Omental fat pad (tissue), 4 donors: ENCODE measurements around the gene TNFSF13B. TPM values are rescaled to one million over a fixed set of nuclear protein-coding genes. Genes with fewer than 3 reads are reported as not detected.

Experiments used
- ATAC-seq: fragments of 150-250 bp; one replicate; pipeline ENCODE4 v1.9.1; 2016; ENCODE audit warnings: mild to moderate bottlenecking, moderate library complexity; ENCODE audit not compliant: low FRiP score
- DNase-seq: peaks from one replicate; pipeline ENCODE4 v3.0.0-alpha.2; 2019; ENCODE audit warnings: low spot score
- total RNA-seq, 4 donors: library from RNA; depleted of rRNA; stranded (reverse); fragments of >200 nt; gene quantifications; one replicate each; pipeline ENCODE4 v1.1.0, GENCODE V29; 2016
- TF ChIP-seq, protein P1 (sequence below), 3 donors: fragments of 450-650 bp; IDR thresholded peaks; one replicate each; pipeline ENCODE4 v1.5.1; 2016 to 2017; ENCODE audit warnings: antibody characterized with exemption in 3 of 3, mild to moderate bottlenecking in 3 of 3, moderate library complexity in 2 of 3

Gene TNFSF13B
- total RNA-seq, 4 donors from 2014 or later = 4.7 to 15.6 (median 6.6) TPM

DNA sequence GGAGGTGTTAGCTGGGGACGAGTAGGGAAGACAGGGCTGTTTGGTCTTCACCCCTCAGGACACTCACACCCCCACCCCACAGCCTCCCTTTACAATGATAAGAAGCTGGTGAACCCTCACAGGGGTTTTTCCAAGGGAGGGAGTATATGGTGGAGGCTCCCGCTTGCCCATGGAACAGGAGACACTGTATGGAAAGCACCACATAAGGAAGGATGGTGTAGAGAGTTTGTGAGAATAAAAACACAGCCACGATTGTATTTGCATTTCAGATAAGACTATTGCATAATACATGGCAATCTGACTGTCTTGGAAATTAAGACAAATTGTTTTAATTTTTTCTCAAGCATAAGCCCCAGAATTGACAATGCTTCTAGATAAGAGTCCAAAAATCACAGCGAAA lies 46.9 kb downstream of the TNFSF13B start:
- DNase-seq = no peak
- TF ChIP-seq, protein P1, sequence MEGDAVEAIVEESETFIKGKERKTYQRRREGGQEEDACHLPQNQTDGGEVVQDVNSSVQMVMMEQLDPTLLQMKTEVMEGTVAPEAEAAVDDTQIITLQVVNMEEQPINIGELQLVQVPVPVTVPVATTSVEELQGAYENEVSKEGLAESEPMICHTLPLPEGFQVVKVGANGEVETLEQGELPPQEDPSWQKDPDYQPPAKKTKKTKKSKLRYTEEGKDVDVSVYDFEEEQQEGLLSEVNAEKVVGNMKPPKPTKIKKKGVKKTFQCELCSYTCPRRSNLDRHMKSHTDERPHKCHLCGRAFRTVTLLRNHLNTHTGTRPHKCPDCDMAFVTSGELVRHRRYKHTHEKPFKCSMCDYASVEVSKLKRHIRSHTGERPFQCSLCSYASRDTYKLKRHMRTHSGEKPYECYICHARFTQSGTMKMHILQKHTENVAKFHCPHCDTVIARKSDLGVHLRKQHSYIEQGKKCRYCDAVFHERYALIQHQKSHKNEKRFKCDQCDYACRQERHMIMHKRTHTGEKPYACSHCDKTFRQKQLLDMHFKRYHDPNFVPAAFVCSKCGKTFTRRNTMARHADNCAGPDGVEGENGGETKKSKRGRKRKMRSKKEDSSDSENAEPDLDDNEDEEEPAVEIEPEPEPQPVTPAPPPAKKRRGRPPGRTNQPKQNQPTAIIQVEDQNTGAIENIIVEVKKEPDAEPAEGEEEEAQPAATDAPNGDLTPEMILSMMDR (IDR thresholded peaks at IDR 0.05) = no peak
- no peak for ATAC-seq

DNA sequence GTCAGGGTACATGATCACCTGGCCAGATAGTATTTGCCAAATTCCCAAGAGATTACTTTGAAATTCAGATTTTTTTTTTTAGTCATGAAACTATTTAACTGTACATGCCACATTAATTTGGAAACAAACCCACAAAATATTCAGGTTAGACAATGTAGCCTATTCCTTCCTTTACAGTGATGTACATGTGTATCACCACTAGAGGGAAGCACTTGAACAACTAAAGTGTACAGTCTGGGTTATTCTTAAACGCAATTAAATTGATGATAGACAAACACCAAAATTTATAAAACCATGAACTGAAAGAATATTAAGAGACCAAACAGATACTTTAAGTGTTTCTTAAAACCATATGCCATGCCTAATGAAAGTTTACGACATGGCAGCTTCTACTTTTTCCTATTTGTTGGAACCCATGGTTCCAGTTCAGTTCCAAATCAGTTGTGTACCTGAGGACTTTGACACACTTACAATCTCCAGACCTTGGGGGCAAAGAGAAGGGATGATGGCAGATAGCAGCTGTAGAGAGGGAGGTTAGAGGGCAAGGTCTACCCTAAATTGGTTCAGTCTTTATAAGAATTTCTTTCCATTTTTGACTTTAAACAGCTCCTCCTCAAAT lies 52.8 kb downstream of the TNFSF13B start:
- TF ChIP-seq, protein P1 (IDR thresholded peaks at IDR 0.05) = peak in 1 of 3 donors; percentile 10
- ATAC-seq (peak; percentile 71), DNase-seq (no peak)

DNA sequence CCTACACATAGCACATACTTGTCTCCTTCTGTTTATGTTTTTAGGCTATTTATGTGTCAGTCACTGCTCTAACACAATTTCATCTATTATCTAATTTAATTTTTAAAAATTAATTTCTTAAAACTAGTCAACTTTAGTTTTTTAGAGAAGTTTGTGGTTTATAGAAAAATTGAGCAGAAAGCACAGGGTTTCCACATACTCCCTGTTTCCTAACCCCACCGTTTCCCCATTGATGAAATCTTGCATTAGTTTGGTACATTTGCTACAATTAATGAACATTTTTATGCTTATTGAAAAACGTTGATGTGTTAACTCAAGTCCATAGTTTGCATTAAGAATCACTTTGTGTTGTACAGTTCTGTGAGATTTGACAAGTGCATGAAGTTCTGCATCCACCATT lies 53.5 kb downstream of the TNFSF13B start:
- no peak for DNase-seq
- no peak for ATAC-seq
- TF ChIP-seq, protein P1 (IDR thresholded peaks at IDR 0.05) = no peak

DNA sequence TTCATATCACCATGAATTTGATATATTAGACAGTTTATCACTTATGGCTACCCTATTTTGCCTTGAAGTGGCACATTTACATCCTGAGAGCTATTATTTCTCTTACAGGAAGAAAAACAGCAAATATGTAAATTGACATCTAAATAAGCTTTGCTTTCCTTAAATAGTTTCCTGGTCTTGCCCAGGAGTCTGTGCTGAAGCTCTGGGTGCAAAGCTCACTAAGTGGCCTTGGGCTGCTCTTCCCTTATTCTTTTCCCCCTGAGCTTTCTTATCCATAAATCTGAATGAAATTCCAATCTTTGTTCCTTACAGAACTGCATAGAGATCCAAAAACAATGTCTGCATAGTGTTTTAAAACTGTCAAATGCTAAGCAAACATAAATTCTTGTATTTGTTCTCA lies 56.3 kb downstream of the TNFSF13B start:
- DNase-seq (no peak), ATAC-seq (no peak)
- TF ChIP-seq, protein P1 (IDR thresholded peaks at IDR 0.05) = no peak

DNA sequence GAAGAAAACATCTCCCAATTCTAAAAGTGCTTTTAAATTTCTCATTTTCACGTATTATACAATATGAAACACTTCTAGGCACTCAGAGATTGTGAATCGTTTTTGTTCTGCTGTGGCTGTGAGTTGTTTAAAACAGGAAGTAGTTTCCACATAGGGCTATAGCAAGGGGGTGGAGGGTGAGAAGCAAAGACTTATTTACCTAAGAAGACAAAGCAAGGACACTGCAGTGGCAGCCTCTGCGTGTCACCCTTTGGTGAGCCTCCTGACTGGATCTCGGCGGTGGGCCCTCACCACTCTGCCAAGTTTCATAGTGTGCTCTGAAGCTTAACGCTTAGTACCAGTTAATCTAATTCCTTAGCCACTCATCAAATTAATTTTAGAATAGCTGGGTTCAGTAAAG lies 56.8 kb downstream of the TNFSF13B start:
- ATAC-seq = no peak
- TF ChIP-seq, protein P1 (IDR thresholded peaks at IDR 0.05) = no peak
- no peak for DNase-seq

DNA sequence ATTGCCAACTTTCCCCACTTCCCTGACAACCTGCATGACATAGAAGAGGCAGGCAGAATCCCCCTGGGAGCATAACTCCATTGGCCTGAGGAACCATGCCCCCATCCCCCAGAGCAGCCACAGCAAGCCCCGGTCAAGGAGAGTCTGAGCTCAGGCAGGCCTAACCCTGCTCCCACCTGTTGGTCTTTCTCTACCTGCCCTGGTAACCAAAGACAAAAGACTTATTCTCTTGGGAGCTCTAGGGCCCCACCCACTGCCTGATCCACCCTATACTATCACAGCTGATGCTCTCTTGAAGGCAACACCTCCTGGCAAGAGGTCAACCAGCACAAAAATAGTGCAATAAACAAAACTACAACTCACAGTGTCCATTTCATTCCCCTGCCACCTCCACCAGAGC lies 59.3 kb downstream of the TNFSF13B start:
- TF ChIP-seq, protein P1 (IDR thresholded peaks at IDR 0.05) = no peak
- ATAC-seq = no peak
- no peak for DNase-seq

DNA sequence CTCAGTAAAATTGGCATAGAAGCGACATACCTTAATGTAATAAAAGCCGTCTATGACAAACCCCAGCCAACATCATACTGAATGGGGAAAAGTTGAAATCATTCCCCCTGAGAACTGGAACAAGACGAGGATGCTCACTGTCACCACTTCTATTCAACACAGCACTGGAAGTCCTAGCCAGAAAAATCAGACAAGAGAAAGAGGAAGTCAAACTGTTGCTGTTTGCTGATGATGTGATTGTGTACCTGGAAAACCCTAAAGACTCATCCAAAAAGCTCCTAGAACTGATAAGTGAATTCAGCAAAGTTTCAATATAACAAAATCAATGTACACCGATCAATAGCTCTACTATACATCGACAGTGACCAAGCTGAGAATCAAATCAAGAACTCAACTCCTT lies 63.3 kb downstream of the TNFSF13B start:
- DNase-seq (no peak), ATAC-seq (no peak)
- TF ChIP-seq, protein P1 (IDR thresholded peaks at IDR 0.05) = no peak
